Fibroblast of pulmonary artery (primary cell): Measurements from ENCODE around the gene BGLAP.

Experiments
- DNase-seq: peaks from one replicate; pipeline ENCODE4 v3.0.0-alpha.2; 2010; ENCODE audit warnings: low read depth
- H3K4me3 ChIP-seq: replicated peaks from 2 replicates; pipeline ENCODE4 v1.5.1; 2011; ENCODE audit warnings: low read depth, mild to moderate bottlenecking, control low read depth, low read length, moderate library complexity
- CTCF ChIP-seq: IDR thresholded peaks from 2 replicates; pipeline ENCODE4 v1.5.1; 2011; ENCODE audit warnings: mild to moderate bottlenecking, control low read depth, low read length, inconsistent platforms; ENCODE audit errors: missing control alignments

Gene BGLAP

DNA sequence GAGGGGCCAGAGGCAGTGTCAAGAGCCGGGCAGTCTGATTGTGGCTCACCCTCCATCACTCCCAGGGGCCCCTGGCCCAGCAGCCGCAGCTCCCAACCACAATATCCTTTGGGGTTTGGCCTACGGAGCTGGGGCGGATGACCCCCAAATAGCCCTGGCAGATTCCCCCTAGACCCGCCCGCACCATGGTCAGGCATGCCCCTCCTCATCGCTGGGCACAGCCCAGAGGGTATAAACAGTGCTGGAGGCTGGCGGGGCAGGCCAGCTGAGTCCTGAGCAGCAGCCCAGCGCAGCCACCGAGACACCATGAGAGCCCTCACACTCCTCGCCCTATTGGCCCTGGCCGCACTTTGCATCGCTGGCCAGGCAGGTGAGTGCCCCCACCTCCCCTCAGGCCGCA, at the start of gene BGLAP:
Gene BGLAP (plus strand): TSS at position 259 of the 400 bp plus-strand sequence. CDS start 48 bp downstream, at position 307.
- no peak within 1 kb of the TSS for H3K4me3 ChIP-seq
- no peak for DNase-seq
- no peak for TF ChIP-seq CTCF

GRCh38 chr1:156193208-156193487, 48.8 kb upstream of the BGLAP start:
- peak overlapping the region; percentile 82 for H3K4me3 ChIP-seq
- no peak for DNase-seq
- TF ChIP-seq CTCF = no peak

GRCh38 chr1:156193488-156194299, 48.3 kb upstream of the BGLAP start, which contains the start of gene SLC25A44:
Gene SLC25A44 (plus strand): TSS chr1:156194104. CDS start chr1:156199848, 5,744 bp downstream.
- peak within 1 kb of the TSS; percentile 82 for H3K4me3 ChIP-seq
- peak; percentile 46 for TF ChIP-seq CTCF
- DNase-seq = peak; percentile 100

DNA sequence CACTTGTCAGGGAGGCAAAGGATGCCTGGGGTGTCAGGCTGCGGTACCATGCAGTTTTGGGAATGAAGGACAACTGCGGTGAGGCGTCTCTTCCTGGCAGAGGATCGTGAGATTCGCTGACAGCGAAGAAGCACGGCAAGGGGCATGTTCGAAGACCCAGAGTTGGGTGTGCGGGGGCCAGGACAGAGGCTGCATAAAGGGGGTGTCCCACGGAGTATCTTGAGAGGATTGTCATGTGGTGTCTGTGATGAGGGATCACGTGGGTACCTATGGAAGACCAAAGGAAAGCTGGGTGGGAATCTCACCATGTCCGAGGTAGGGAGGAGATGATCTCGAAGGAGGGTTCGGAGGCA, 47.7 kb upstream of the BGLAP start:
- peak overlapping the region; percentile 82 for H3K4me3 ChIP-seq
- DNase-seq = no peak
- TF ChIP-seq CTCF = no peak

GRCh38 chr1:156195853-156196252, 46.1 kb upstream of the BGLAP start:
- no peak overlapping the region for H3K4me3 ChIP-seq
- no peak for TF ChIP-seq CTCF
- no peak for DNase-seq

- H3K4me3 ChIP-seq = no peak overlapping the region
- no peak for DNase-seq
- TF ChIP-seq CTCF = no peak
Measured at GRCh38 chr1:156196445-156196844, 45.5 kb upstream of the BGLAP start.

DNA sequence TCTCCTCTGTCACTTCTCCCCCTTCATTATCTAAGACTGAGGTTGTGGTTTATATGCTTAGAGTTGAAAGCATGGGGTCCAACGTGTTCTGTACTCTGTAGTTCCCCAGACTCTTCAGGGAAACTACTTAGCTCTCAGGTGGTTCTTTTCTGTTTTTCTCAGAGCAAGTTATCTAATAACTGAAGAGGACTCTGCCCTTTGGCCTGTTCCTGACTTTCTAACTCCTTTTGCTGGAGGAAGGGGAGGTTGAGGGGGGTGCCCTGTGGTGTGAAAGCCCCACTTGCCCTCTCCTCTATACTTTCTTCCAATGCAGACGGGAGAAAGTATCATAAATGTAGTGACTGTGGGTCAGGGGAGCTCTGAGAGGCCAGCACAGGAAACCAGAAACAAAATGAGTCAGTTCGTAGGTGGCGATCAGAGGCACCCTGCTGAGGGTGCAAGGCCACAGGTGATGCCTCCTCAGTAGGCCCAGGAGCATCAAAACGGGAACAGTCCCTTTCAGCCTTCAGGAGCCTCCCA, 43.1 kb upstream of the BGLAP start:
- no peak for DNase-seq
- TF ChIP-seq CTCF = no peak
- no peak overlapping the region for H3K4me3 ChIP-seq
